KG1 (cell line): Measurements from ENCODE around the gene GRP.
"Not testable (repeated sequence)": the region's sequence is repeated elsewhere in the genome, so short reads cannot be mapped to it uniquely, and the experiment has no call there.

Source experiments
- DNase-seq: peaks from one replicate; lab custom pipeline; 2025; lab: John Stamatoyannopoulos, UW

The GRP gene

GRCh38 chr18:59229191-59229590 lies 9.2 kb downstream of the GRP start:
- DNase-seq: no peak

GRCh38 chr18:59229701-59230443 lies 9.9 kb downstream of the GRP start:
- no peak for DNase-seq

- no peak for DNase-seq
Observed at GRCh38 chr18:59231114-59231513, 11.2 kb downstream of the GRP start.

GRCh38 chr18:59231877-59232276 lies 11.9 kb downstream of the GRP start:
- no peak for DNase-seq

GRCh38 chr18:59232309-59233016 lies 12.5 kb downstream of the GRP start:
- DNase-seq: no peak

- no peak for DNase-seq
Observed at GRCh38 chr18:59233017-59233410, 13.1 kb downstream of the GRP start.

- no peak for DNase-seq
Observed at GRCh38 chr18:59238385-59238784, 18.4 kb downstream of the GRP start.

GRCh38 chr18:59239642-59240041 lies 19.7 kb downstream of the GRP start:
- no peak for DNase-seq

GRCh38 chr18:59242906-59243305 lies 22.9 kb downstream of the GRP start:
- DNase-seq: no peak

- DNase-seq: no peak
Observed at GRCh38 chr18:59246796-59247195, 26.8 kb downstream of the GRP start.

- no peak for DNase-seq
Observed at GRCh38 chr18:59249199-59249774, 29.3 kb downstream of the GRP start.

GRCh38 chr18:59255491-59255890 lies 35.5 kb downstream of the GRP start:
- not testable (repeated sequence) for DNase-seq

GRCh38 chr18:59261842-59262241 lies 41.9 kb downstream of the GRP start:
- not testable (repeated sequence) for DNase-seq

GRCh38 chr18:59262243-59262642 lies 42.3 kb downstream of the GRP start:
- DNase-seq: not testable (repeated sequence)

GRCh38 chr18:59263661-59264060 lies 43.7 kb downstream of the GRP start:
- DNase-seq: no peak

- no peak for DNase-seq
Observed at GRCh38 chr18:59264121-59264571, 44.2 kb downstream of the GRP start.

- no peak for DNase-seq
Observed at GRCh38 chr18:59264651-59265245, 44.8 kb downstream of the GRP start.

GRCh38 chr18:59265246-59265973 lies 45.5 kb downstream of the GRP start:
- DNase-seq: no peak

- DNase-seq: no peak
Observed at GRCh38 chr18:59265974-59266369, 46.0 kb downstream of the GRP start.

GRCh38 chr18:59266459-59266858 lies 46.5 kb downstream of the GRP start:
- no peak for DNase-seq

- DNase-seq: no peak
Observed at GRCh38 chr18:59266886-59267502, 47.0 kb downstream of the GRP start.
